GM21526 (cell line): ENCODE measurements around the gene PLEKHD1.
"Not testable (repeated sequence)": the region's sequence is repeated elsewhere in the genome, so short reads cannot be mapped to it uniquely, and the experiment has no call there.

Experiments
- ATAC-seq: cut with Tn5 transposase; IDR thresholded peaks from one replicate; pipeline ENCODE4 v1.9.1; 2021; ENCODE audit warnings: moderate library complexity; ENCODE audit not compliant: unreplicated experiment, low FRiP score

PLEKHD1 gene

GRCh38 chr14:69484444-69485314 lies at the start of gene PLEKHD1:
PLEKHD1 (plus strand) TSS chr14:69484728; CDS start chr14:69484966, 238 bp downstream.
- ATAC-seq: no peak

GRCh38 chr14:69439521-69440270 lies 44.8 kb upstream of the PLEKHD1 start:
- ATAC-seq: no peak

- ATAC-seq: no peak
Measured at GRCh38 chr14:69441948-69442347, 42.6 kb upstream of the PLEKHD1 start.

- ATAC-seq: no peak
Measured at GRCh38 chr14:69443296-69443805, 41.2 kb upstream of the PLEKHD1 start.

GRCh38 chr14:69449216-69449615 lies 35.3 kb upstream of the PLEKHD1 start:
- no peak for ATAC-seq

- ATAC-seq: no peak
Measured at GRCh38 chr14:69451941-69452340, 32.6 kb upstream of the PLEKHD1 start.

- no peak for ATAC-seq
Measured at GRCh38 chr14:69458350-69458749, 26.2 kb upstream of the PLEKHD1 start.

GRCh38 chr14:69459122-69459521 lies 25.4 kb upstream of the PLEKHD1 start:
- ATAC-seq: no peak

- no peak for ATAC-seq
Measured at GRCh38 chr14:69460093-69460701, 24.3 kb upstream of the PLEKHD1 start.

GRCh38 chr14:69464379-69464778 lies 20.1 kb upstream of the PLEKHD1 start:
- ATAC-seq: no peak

GRCh38 chr14:69464829-69465228 lies 19.7 kb upstream of the PLEKHD1 start:
- ATAC-seq: no peak

GRCh38 chr14:69468949-69469348 lies 15.6 kb upstream of the PLEKHD1 start:
- no peak for ATAC-seq

GRCh38 chr14:69471436-69471835 lies 13.1 kb upstream of the PLEKHD1 start:
- ATAC-seq: no peak

GRCh38 chr14:69471916-69472315 lies 12.6 kb upstream of the PLEKHD1 start:
- no peak for ATAC-seq

- no peak for ATAC-seq
Measured at GRCh38 chr14:69473260-69473659, 11.3 kb upstream of the PLEKHD1 start.

GRCh38 chr14:69473946-69474345 lies 10.6 kb upstream of the PLEKHD1 start:
- no peak for ATAC-seq

- no peak for ATAC-seq
Measured at GRCh38 chr14:69475194-69475818, 9.2 kb upstream of the PLEKHD1 start.

- ATAC-seq: not testable (repeated sequence)
Measured at GRCh38 chr14:69476824-69477450, 7.6 kb upstream of the PLEKHD1 start.

GRCh38 chr14:69478055-69478454 lies 6.5 kb upstream of the PLEKHD1 start:
- not testable (repeated sequence) for ATAC-seq

- no peak for ATAC-seq
Measured at GRCh38 chr14:69479696-69480095, 4.8 kb upstream of the PLEKHD1 start.
